MCF 10A (cell line): ENCODE measurements around the gene SYPL1. TPM values are rescaled to one million over a fixed set of nuclear protein-coding genes. Genes with fewer than 3 reads are reported as not detected.

Experiments
- BruUV-seq: library from RNA; stranded (reverse); fragments of 400-500 nt; replicated peaks from 2 replicates; lab custom pipeline; 2021; lab: Mats Ljungman, UMichigan
- CTCF ChIA-PET: fragments of 300-600 bp; sonication (Branson Sonifier 250); formaldehyde crosslinking; extraction: SDS; loops from one replicate; lab custom pipeline; 2021; ENCODE audit warnings: antibody characterized with exemption, inconsistent platforms; lab: Yijun Ruan, JAX
- POLR2A ChIA-PET: fragments of 300-600, 350-650 bp; sonication (Branson Sonifier 250); formaldehyde crosslinking; extraction: SDS; loops from one replicate; lab custom pipeline; 2020; ENCODE audit warnings: antibody characterized with exemption, inconsistent platforms; lab: Yijun Ruan, JAX
- DNase-seq: peaks from one replicate; pipeline ENCODE4 v3.0.0-alpha.2; 2018; ENCODE audit not compliant: unreplicated experiment
- H3K27ac Mint-ChIP-seq: one replicate; pipeline ENCODE4 v1.8.0; 2022; ENCODE audit warnings: mild to moderate bottlenecking, low read depth, mixed read lengths; ENCODE audit not compliant: unreplicated experiment
- H3K27me3 Mint-ChIP-seq: one replicate; pipeline ENCODE4 v1.8.0; 2022; ENCODE audit warnings: mixed read lengths; ENCODE audit not compliant: insufficient read depth, unreplicated experiment
- H3K36me3 Mint-ChIP-seq: one replicate; pipeline ENCODE4 v1.8.0; 2022; ENCODE audit warnings: mild to moderate bottlenecking, moderate library complexity, mixed read lengths; ENCODE audit not compliant: insufficient read depth, unreplicated experiment
- H3K4me1 Mint-ChIP-seq: one replicate; pipeline ENCODE4 v1.8.0; 2022; ENCODE audit warnings: mixed read lengths; ENCODE audit not compliant: insufficient read depth, unreplicated experiment
- H3K4me3 Mint-ChIP-seq: one replicate; pipeline ENCODE4 v1.8.0; 2022; ENCODE audit warnings: mild to moderate bottlenecking, moderate library complexity, mixed read lengths; ENCODE audit not compliant: unreplicated experiment
- H3K9me3 Mint-ChIP-seq: one replicate; pipeline ENCODE4 v1.8.0; 2022; ENCODE audit warnings: mixed read lengths; ENCODE audit not compliant: unreplicated experiment
- CTCF ChIP-seq: fragments of 200-600 bp; IDR thresholded peaks from one replicate; pipeline ENCODE4 v1.8.0; 2022; ENCODE audit warnings: antibody characterized with exemption, mild to moderate bottlenecking; ENCODE audit not compliant: unreplicated experiment
- intact Hi-C: fragments of 100-400 bp; cut with micrococcal nuclease; formaldehyde crosslinking; loops from 2 replicates; pipeline ENCODE4 v1.14.1; 2022
- total RNA-seq: library from RNA; stranded (reverse); gene quantifications from 2 replicates; pipeline ENCODE4 v1.2.3, GENCODE V29; 2022

The SYPL1 gene
- total RNA-seq, 1 experiment from 2014 or later = 77.6 TPM

GRCh38 chr7:106152313-106152665, 40.2 kb upstream of the SYPL1 start:
- Mint-ChIP-seq H3K36me3 (no peaks in the 10 kb centered on the region), H3K9me3 (no peaks in the 10 kb centered on the region), H3K27ac (no peak overlapping the region), H3K4me1 (no peaks in the 10 kb centered on the region), H3K27me3 (peaks cover 7% of the 10 kb centered on the region), H3K4me3 (no peak overlapping the region)
- ChIA-PET POLR2A (interaction anchor here (3.8 to 7.3 kb wide), 4 partner anchors 41 to 96 kb away, joined by 25 to 45 read pairs (median 34); partner anchors contain the start of gene SYPL1), CTCF (interaction anchor here (0.8 to 7.4 kb wide), 8 partner anchors 16 to 101 kb away, joined by 3 to 187 read pairs (median 16); no protein-coding TSS in a partner anchor)
- intact Hi-C loops = loop anchor here (5.0 kb wide), 2 partner anchors 275 to 500 kb away; partner anchors contain the start of gene ATXN7L1
- no peak for TF ChIP-seq CTCF
- no TSS peak for BruUV-seq
- DNase-seq = no peak

GRCh38 chr7:106151459-106152312, 39.6 kb upstream of the SYPL1 start:
- Mint-ChIP-seq H3K27me3 (peaks cover under 1% of the 10 kb centered on the region), H3K9me3 (no peaks in the 10 kb centered on the region), H3K4me3 (no peak overlapping the region), H3K36me3 (no peaks in the 10 kb centered on the region), H3K4me1 (no peaks in the 10 kb centered on the region), H3K27ac (no peak overlapping the region)
- POLR2A ChIA-PET = interaction anchor here (3.8 to 7.3 kb wide), 3 partner anchors 81 to 95 kb away, joined by 25 to 45 read pairs (median 29); no protein-coding TSS in a partner anchor
- CTCF ChIA-PET = interaction anchor here (0.8 to 7.4 kb wide), 5 partner anchors 17 to 94 kb away, joined by 3 to 187 read pairs (median 4); no protein-coding TSS in a partner anchor
- intact Hi-C loops = loop anchor here (5.0 kb wide), 2 partner anchors 274 to 499 kb away; partner anchors contain the start of gene ATXN7L1
- no peak for DNase-seq
- BruUV-seq = no TSS peak
- no peak for TF ChIP-seq CTCF

- H3K4me1 Mint-ChIP-seq = no peaks in the 10 kb centered on the region
These were observed 31.7 kb upstream of the SYPL1 start for GRCh38 chr7:106143711-106144337.

More at GRCh38 chr7:106143711-106144337, 31.7 kb upstream of the SYPL1 start:
- no peak for DNase-seq
- no peak overlapping the region for H3K27ac Mint-ChIP-seq
- no peaks in the 10 kb centered on the region for H3K9me3 Mint-ChIP-seq
- ChIA-PET CTCF (interaction anchor here (0.9 to 2.8 kb wide), 7 partner anchors 10 to 500 kb away, joined by 3 to 17 read pairs (median 4); no protein-coding TSS in a partner anchor), POLR2A (interaction anchor here (1.3 kb wide), 1 partner anchor 32 kb away, joined by 4 read pairs; the partner anchor contains the start of gene SYPL1)
- H3K4me3 Mint-ChIP-seq = no peak overlapping the region
- intact Hi-C loops = no loop called here
- TF ChIP-seq CTCF = no peak
- H3K36me3 Mint-ChIP-seq = no peaks in the 10 kb centered on the region
- H3K27me3 Mint-ChIP-seq = no peaks in the 10 kb centered on the region
- BruUV-seq = no TSS peak
